NCI-H2196 (cell line): ENCODE data around the gene ZFP62.
"Not testable (repeated sequence)": the region's sequence is repeated elsewhere in the genome, so short reads cannot be mapped to it uniquely, and the experiment has no call there.

Experiments used
- DNase-seq: peaks from one replicate; lab custom pipeline; 2025; ENCODE audit not compliant: unreplicated experiment; lab: John Stamatoyannopoulos, UW

Gene ZFP62

DNA sequence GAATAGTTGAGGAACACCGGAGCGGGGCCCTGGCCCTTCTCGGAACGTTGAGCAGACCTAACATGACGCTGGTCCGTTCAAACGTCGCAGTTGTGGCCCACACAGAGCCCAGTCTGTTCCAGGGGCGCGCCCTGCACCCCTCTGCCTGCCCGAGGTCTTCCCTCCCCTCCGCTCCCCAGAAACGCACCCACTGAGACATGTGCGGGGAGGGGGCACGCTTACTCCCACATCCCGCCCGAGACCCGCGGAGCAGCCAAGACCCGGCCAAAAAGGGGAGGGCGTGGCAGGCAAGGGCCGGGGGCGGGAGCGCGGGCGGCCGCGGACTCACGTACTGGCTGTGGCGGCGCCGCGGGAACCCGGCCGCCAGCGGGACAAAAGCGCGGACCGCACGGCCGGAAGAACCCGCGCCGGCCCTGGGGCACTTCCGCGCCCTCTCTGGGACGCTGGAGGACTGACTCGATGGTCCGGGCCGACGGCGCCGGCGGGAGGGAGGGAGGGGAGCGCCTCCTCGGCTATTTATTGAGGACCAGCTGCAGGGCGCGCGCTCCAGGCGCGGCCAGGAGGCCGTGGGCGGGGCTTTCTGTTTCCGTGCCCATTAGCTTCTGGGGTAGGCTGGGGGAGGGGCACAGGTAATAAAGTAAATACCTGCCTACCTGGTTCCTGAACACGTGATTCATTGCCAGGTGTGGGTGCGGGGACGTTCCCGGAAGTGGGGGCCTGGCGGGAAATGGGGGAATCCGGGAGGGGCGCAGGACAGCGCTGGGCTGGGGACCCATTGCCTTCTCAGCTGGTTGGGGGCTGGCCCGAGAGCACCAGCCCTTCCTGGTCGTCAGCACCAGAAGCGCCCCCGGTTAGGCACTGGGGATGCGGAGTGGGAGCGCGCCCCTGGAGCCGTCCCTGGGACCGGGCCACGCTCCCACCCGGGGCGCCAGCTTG lies at the start of gene ZFP62:
Gene ZFP62, minus strand, starts transcription at position 390 of the 936 bp plus-strand sequence. Its CDS starts 57 bp downstream, at position 333.
- peak; percentile 96 for DNase-seq

GRCh38 chr5:180910735-180911134 lies 49.7 kb upstream of the ZFP62 start:
- no peak for DNase-seq

- DNase-seq = no peak
These were observed 49.1 kb upstream of the ZFP62 start for GRCh38 chr5:180910182-180910581.

DNA sequence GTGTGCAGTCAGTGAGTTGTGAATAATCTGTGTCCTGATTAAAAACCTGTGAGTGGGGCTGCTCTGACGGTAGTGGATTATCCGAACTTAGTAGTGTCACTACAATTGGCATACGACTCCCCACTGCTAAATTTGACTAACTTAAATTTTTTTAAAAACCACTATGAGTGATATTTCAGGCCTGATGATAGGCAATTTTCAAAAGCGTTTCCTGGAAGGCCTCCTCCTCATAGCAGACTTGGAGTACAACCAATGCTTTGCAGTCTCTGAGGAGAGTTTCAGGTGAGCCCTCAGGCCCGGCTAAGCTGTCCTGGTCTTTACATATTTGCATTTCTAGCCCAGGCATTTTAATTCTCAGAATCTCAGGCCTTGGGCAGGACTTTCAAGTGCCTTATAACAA lies 48.7 kb upstream of the ZFP62 start:
- no peak for DNase-seq

DNA sequence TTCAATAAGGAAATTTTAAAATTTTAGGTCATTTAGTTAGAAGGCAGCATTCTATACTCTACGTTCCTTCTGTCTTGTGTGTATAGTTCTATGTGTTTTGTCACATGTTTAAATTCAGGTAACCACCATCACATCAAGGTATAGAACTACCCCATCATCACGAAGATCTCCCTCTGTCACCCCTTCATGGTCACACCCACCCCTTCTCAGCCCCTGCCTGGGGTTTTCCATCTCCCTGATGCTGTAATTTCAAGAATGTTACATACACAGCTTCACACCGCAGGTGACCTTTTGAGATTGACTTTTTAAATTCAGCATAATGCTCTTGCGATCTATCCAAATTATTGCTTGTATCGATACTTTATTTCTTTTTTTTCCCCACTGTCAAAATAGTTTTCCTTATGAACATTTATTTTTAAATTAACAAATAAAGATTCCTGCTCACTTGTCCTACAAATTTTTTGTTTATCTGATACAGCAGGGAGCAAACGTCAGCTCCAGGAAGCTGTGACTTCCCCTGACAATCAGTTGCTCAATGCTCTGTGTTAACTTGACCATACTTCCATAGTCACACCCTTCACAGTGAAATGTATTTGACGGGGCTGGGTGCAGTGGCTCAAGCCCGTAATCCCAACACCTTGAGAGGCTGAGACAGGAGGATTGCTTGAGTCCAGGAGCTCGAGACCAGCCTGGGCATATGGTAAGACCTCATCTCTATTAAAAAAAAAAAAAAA lies 48.1 kb upstream of the ZFP62 start:
- DNase-seq = no peak

DNA sequence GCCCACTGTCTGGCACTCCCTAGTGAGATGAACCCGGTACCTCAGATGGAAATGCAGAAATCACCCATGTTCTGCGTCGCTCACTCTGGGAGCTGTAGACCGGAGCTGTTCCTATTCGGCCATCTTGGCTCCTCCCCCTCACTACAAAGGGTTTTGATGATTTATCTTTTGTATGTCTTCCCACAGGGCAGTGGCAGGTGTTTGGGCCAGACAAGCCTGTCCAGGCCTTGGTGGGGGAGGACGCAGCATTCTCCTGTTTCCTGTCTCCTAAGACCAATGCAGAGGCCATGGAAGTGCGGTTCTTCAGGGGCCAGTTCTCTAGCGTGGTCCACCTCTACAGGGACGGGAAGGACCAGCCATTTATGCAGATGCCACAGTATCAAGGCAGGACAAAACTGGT lies 47.3 kb upstream of the ZFP62 start:
- no peak for DNase-seq

- no peak for DNase-seq
These were observed 40.4 kb upstream of the ZFP62 start for GRCh38 chr5:180901319-180902009.

DNA sequence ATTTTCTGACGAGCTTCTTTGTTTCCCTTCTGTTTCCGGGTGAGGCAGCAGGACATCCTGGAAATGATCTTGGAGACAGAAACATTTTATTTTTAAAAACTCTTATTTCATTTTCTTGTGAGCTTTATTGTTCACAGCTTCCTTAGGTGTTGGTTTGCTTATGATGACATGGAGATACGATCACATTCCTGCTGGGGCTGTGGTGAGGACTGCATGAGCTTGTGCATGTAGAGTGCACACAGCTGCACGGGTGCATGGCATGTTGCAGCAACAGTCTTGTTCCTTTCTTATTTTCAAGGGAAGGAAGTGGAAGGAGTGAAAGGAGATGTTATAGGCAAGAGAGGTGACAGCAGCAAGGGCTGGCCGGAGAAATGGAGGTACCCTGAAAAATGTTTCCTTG lies 39.1 kb upstream of the ZFP62 start:
- no peak for DNase-seq

GRCh38 chr5:180898621-180899246 lies 37.7 kb upstream of the ZFP62 start, which contains the start of gene BTNL8:
TSS of gene BTNL8 (plus strand) at chr5:180899159. CDS start at chr5:180899311, 152 bp downstream.
- no peak for DNase-seq

- not testable (repeated sequence) for DNase-seq
These were observed 34.3 kb upstream of the ZFP62 start for GRCh38 chr5:180895330-180895729.

DNA sequence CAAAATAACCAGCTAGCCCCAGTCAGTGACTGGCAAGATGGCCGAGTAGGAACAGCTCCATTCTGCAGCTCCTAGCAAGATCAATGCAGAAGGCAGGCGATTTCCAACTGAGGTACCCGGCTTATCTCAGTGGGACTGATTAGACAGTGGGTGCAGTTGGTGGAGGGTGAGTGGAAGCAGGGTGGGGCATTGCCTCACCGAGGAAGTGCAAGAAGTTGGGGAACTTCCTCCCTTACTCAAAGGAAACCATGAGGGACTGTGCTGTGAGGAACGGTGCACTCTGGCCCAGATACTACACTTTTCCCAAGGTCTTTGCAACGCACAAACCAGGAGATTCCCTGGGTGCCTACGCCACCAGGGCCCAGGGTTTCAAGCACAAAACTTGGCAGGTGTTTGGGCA lies 28.3 kb upstream of the ZFP62 start:
- no peak for DNase-seq

DNA sequence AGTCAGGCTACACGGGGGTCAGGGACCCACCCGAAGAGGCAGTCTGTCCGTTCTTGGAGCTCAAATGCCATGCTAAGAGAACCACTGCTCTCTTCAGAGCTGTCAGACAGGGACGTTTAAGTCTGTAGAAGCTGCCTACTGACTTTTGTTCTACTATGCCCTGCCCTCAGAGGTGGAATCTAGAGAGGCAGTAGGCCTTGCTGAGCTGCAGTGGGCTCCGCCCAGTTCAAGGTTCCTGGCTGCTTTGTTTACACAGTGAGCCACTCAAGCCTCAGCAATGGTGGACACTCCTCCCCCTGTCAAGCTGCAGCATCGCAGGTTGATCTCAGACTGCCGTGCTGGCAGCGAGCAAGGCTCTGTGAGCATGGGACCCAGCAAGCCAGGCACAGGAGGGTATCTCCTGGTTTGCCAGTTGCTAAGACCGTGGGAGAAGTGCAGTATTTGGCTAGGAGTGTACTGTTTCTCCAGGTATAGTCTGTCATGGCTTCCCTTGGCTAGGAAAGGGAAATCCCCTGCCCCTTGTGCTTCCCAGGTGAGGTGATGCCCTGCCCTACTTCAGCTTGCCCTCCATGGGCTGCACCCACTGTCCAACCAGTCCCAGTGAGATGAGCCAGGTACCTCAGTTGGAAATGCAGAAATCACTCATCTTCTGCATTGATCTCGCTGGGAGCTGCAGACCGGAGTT lies 24.9 kb upstream of the ZFP62 start:
- DNase-seq = not testable (repeated sequence)

- DNase-seq = no peak
These were observed 14.9 kb upstream of the ZFP62 start for GRCh38 chr5:180875860-180876426.

- no peak for DNase-seq
These were observed 13.9 kb upstream of the ZFP62 start for GRCh38 chr5:180874804-180875582.

DNA sequence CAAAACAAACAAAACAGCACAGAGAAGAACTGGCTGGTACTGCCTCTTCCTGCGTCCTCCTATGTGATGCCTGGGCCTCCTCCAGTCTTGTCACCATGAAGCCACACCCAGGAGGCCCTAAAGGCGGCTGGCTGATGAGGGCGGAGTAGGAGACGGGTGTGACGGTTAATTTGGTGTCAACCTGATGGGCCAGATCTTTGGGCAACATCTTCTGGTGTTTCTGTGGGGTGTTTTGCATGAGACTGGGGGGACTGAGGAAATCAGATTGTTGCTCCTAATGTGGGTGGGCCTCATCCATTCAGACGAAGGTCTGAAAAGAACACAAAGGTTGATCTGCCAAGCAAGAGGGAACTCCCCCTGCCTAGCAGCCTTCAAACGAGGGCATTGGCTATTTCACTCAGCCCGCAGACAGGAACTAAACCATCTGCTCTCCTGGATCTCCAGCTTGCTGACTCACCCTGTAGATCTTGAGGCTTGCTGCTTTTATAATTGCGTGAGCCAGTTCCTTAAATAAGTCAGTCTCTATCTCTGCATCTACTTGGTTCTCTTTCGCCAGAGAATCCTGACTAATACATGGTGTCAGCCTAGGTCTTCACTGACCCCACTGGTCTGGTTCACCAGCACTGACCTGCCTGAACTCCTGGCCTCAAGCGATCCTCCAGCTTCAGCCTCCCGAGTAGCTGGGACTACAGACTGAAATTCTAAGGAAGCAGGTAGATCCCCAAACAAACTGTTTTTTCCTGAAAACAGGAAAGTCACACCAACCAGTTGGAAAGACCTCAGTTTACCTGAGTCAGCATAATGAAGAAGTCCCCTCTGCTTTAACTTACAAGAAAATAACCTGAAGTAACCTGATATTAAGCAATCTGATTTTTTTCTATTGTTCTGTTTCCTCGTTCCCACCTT lies 12.8 kb upstream of the ZFP62 start:
- DNase-seq = no peak

DNA sequence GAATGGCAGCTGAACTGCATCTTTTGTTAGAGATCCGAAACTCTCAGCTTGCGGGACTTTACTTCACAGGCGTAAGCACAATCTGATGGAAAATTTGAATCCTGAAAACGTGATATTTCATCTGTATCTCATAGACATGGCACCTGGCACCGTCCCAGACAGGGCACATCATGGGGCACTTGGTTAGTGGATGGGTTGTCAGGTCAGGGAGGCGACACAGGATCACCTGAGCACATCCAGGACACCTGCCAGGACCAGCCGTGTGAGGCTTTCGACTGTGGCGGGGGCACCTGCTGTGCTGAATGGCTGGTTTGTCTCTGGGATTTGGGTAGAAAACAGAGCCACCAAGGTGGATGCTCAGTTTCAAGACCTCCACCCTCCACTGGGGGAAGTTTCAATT lies 11.3 kb upstream of the ZFP62 start:
- no peak for DNase-seq

- DNase-seq = no peak
These were observed 9.4 kb upstream of the ZFP62 start for GRCh38 chr5:180870276-180871068.
